Measurements from ENCODE around the gene PLCD3. TPM values are rescaled to one million over a fixed set of nuclear protein-coding genes. Genes with fewer than 3 reads are reported as not detected.

The PLCD3 gene
- total and polyA plus RNA-seq, 2 of the 13 experiments (the other 11 are each of a cell fraction or from before 2014, with no cell fraction given), result 11.3 to 39.1 TPM

DNA sequence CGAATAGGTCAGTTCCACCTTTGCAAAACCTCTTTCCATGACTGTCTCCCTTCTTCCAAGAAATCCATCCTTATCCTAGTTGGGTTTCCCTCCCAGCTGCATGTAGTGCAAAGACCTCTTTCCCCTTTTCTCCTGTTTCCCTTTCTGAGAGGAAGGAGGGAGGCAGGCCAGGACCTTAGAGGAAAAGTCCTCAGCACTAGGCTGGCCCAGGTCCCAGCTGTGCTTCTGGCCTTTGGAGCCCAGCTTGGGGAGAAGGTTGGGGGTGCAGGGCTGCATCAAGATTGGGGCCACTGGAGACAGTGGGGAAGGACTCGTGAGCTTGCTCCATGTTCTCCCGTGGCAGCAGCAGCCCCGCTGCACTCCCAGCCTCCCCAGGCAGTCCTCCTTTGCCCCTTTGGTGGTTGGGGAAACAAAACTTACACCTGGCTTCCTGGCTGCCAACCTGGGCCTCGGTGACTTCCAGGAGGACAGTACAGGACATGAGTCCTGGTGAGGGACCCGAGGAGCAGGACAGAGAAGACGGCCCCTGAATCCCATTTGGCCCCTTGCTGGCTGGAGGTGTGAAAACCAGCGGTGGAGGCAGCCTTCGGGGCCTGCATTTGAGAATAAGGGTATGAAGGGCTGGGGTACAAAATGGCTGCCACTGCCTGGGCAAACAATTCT is 29.8 kb upstream of the PLCD3 start (continued):
- TF ChIP-seq, protein P1, sequence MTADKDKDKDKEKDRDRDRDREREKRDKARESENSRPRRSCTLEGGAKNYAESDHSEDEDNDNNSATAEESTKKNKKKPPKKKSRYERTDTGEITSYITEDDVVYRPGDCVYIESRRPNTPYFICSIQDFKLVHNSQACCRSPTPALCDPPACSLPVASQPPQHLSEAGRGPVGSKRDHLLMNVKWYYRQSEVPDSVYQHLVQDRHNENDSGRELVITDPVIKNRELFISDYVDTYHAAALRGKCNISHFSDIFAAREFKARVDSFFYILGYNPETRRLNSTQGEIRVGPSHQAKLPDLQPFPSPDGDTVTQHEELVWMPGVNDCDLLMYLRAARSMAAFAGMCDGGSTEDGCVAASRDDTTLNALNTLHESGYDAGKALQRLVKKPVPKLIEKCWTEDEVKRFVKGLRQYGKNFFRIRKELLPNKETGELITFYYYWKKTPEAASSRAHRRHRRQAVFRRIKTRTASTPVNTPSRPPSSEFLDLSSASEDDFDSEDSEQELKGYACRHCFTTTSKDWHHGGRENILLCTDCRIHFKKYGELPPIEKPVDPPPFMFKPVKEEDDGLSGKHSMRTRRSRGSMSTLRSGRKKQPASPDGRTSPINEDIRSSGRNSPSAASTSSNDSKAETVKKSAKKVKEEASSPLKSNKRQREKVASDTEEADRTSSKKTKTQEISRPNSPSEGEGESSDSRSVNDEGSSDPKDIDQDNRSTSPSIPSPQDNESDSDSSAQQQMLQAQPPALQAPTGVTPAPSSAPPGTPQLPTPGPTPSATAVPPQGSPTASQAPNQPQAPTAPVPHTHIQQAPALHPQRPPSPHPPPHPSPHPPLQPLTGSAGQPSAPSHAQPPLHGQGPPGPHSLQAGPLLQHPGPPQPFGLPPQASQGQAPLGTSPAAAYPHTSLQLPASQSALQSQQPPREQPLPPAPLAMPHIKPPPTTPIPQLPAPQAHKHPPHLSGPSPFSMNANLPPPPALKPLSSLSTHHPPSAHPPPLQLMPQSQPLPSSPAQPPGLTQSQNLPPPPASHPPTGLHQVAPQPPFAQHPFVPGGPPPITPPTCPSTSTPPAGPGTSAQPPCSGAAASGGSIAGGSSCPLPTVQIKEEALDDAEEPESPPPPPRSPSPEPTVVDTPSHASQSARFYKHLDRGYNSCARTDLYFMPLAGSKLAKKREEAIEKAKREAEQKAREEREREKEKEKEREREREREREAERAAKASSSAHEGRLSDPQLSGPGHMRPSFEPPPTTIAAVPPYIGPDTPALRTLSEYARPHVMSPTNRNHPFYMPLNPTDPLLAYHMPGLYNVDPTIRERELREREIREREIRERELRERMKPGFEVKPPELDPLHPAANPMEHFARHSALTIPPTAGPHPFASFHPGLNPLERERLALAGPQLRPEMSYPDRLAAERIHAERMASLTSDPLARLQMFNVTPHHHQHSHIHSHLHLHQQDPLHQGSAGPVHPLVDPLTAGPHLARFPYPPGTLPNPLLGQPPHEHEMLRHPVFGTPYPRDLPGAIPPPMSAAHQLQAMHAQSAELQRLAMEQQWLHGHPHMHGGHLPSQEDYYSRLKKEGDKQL (CRISPR knock-in tag; IDR thresholded peaks at IDR 0.05; ENCODE audit: low read depth), result no peak
- TF ChIP-seq, protein P2, sequence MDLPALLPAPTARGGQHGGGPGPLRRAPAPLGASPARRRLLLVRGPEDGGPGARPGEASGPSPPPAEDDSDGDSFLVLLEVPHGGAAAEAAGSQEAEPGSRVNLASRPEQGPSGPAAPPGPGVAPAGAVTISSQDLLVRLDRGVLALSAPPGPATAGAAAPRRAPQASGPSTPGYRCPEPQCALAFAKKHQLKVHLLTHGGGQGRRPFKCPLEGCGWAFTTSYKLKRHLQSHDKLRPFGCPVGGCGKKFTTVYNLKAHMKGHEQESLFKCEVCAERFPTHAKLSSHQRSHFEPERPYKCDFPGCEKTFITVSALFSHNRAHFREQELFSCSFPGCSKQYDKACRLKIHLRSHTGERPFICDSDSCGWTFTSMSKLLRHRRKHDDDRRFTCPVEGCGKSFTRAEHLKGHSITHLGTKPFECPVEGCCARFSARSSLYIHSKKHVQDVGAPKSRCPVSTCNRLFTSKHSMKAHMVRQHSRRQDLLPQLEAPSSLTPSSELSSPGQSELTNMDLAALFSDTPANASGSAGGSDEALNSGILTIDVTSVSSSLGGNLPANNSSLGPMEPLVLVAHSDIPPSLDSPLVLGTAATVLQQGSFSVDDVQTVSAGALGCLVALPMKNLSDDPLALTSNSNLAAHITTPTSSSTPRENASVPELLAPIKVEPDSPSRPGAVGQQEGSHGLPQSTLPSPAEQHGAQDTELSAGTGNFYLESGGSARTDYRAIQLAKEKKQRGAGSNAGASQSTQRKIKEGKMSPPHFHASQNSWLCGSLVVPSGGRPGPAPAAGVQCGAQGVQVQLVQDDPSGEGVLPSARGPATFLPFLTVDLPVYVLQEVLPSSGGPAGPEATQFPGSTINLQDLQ (CRISPR knock-in tag; IDR thresholded peaks at IDR 0.05), result no peak
- TF ChIP-seq ZNF816 (CRISPR knock-in tag; IDR thresholded peaks at IDR 0.05; ENCODE audit: borderline replicate concordance) (no peak), NFATC3 (CRISPR knock-in tag; IDR thresholded peaks at IDR 0.05) (no peak), FOXJ3 (CRISPR knock-in tag; IDR thresholded peaks at IDR 0.05; ENCODE audit: borderline replicate concordance) (no peak), SIN3B (IDR thresholded peaks at IDR 0.05; ENCODE audit: low read length) (no peak), SALL1 (CRISPR knock-in tag; IDR thresholded peaks at IDR 0.05) (no peak; the same call in 1 of the 2 replicates), YY1 (IDR thresholded peaks at IDR 0.05; ENCODE audit: insufficient read depth, insufficient replicate concordance, low read depth, low read length) (peak; percentile 90), ZSCAN25 (CRISPR knock-in tag; IDR thresholded peaks at IDR 0.05) (no peak; the same call in none of the 2 replicates), ZSCAN12 (CRISPR knock-in tag; IDR thresholded peaks at IDR 0.05) (no peak), NCOR1 (IDR thresholded peaks at IDR 0.05; ENCODE audit: borderline replicate concordance, low read length) (no peak), ZNF652 (CRISPR knock-in tag; IDR thresholded peaks at IDR 0.05; ENCODE audit: borderline replicate concordance, low read depth) (no peak), ZNF879 (CRISPR knock-in tag; IDR thresholded peaks at IDR 0.05) (no peak)
